Esophagus muscularis mucosa (tissue), 4 donors: ENCODE results near the gene SLC5A3. TPM values are rescaled to one million over a fixed set of nuclear protein-coding genes. Genes with fewer than 3 reads are reported as not detected.
A peak's percentile ranks its signal among the peaks of the same experiment; 100 is the strongest.

Source experiments
- DNase-seq: peaks from one replicate; pipeline ENCODE4 v3.0.0-alpha.2; 2017; ENCODE audit errors: extremely low spot score
- H3K27ac ChIP-seq, 4 donors: fragments of 200-600 bp; sonication (generic); replicated peaks in 1 of 4; 1 replicate in 3 of 4; 2 replicates in 1 of 4; pipeline ENCODE4 v1.5.1; 2016 to 2019; ENCODE audit warnings: mild to moderate bottlenecking in 1 of 4
- H3K27me3 ChIP-seq, 4 donors: fragments of 200-600 bp; sonication (generic); one replicate each; pipeline versions ENCODE4 v1.5.1 to v1.6.0; 2016 to 2019
- H3K36me3 ChIP-seq, 4 donors: fragments of 200-600 bp; sonication (generic); one replicate each; pipeline ENCODE4 v1.5.1; 2016 to 2019
- H3K4me1 ChIP-seq, 4 donors: fragments of 200-600 bp; sonication (generic); one replicate each; pipeline ENCODE4 v1.5.1; 2016 to 2019
- H3K4me3 ChIP-seq, 4 donors: fragments of 200-600 bp; sonication (generic); 1 replicate in 2 of 4; 2 replicates in 2 of 4; pipeline ENCODE4 v1.5.1; 2016 to 2019; ENCODE audit warnings: mild to moderate bottlenecking in 4 of 4, moderate library complexity in 1 of 4
- H3K9me3 ChIP-seq, 4 donors: fragments of 200-600 bp; sonication (generic); 1 replicate in 3 of 4; 2 replicates in 1 of 4; pipeline ENCODE4 v1.5.1; 2016 to 2019
- CTCF ChIP-seq, 3 experiments: fragments of 200-600 bp in 2 of 3; fragments of 450-650 bp in 1 of 3; sonication (generic) in 2 of 3; IDR thresholded peaks; one replicate each; pipeline ENCODE4 v1.5.1; 2017 to 2019; ENCODE audit warnings: antibody characterized with exemption in 3 of 3, mild to moderate bottlenecking in 2 of 3, moderate library complexity in 1 of 3
- EP300 ChIP-seq: sonication (generic); formaldehyde crosslinking; IDR thresholded peaks from one replicate; pipeline ENCODE4 v1.6.1; 2017; ENCODE audit warnings: antibody characterized with exemption
- POLR2A ChIP-seq: fragments of 450-650 bp; IDR thresholded peaks from one replicate; pipeline ENCODE4 v1.6.1; 2017; ENCODE audit warnings: antibody characterized with exemption, moderate library complexity, mild to moderate bottlenecking, low read depth
- POLR2AphosphoS5 ChIP-seq, 2 donors: sonication (generic); formaldehyde crosslinking; IDR thresholded peaks; one replicate each; pipeline ENCODE4 v1.6.1; 2017; ENCODE audit warnings: antibody characterized with exemption in 2 of 2
- WGBS: methylation state at CpG from one replicate; pipeline ENCODE4 v1.1.5; 2018; 5-methylcytosine and 5-hydroxymethylcytosine counted together
- intact Hi-C: fragments of 100-400 bp; cut with DNase I; formaldehyde crosslinking; loops from one replicate; pipeline ENCODE4 v1.15.1; 2023
- total RNA-seq, 4 donors: library from RNA; depleted of rRNA; stranded (reverse); fragments of >200 nt; gene quantifications; one replicate each; pipeline versions ENCODE4 v1.1.0 to v1.2.1, GENCODE V29; 2016

Gene SLC5A3
- total RNA-seq, 4 donors from 2014 or later = 7.3 to 15.4 (median 13.1) TPM

GRCh38 chr21:34061983-34062382, 11.4 kb upstream of the SLC5A3 start:
- no peak overlapping the region for H3K27ac ChIP-seq
- TF ChIP-seq POLR2A = no peak
- TF ChIP-seq CTCF (IDR thresholded peaks at IDR 0.05) = no peak
- no peak for TF ChIP-seq EP300
- no peak for TF ChIP-seq POLR2AphosphoS5 (IDR thresholded peaks at IDR 0.05)
- WGBS = 90% methylated on average over 3 of the region's 3 CpGs
- no peak for DNase-seq
- H3K9me3 ChIP-seq = no peaks in the 10 kb centered on the region
- intact Hi-C loops = no loop called here
- H3K27me3 ChIP-seq = no peaks in the 10 kb centered on the region
- H3K4me3 ChIP-seq = no peak overlapping the region
- no peaks in the 10 kb centered on the region for H3K36me3 ChIP-seq
- no peaks in the 10 kb centered on the region for H3K4me1 ChIP-seq

- no peaks in the 10 kb centered on the region for H3K27me3 ChIP-seq
- no peak overlapping the region for H3K27ac ChIP-seq
- H3K9me3 ChIP-seq = no peaks in the 10 kb centered on the region
- intact Hi-C loops = no loop called here
- 65% methylated on average over 3 of the region's 3 CpGs for WGBS
- DNase-seq = no peak
- no peak overlapping the region for H3K4me3 ChIP-seq
- H3K4me1 ChIP-seq = no peaks in the 10 kb centered on the region
- no peaks in the 10 kb centered on the region for H3K36me3 ChIP-seq
- TF ChIP-seq CTCF (IDR thresholded peaks at IDR 0.05) (no peak), POLR2AphosphoS5 (IDR thresholded peaks at IDR 0.05) (no peak), EP300 (no peak), POLR2A (no peak)
Observed at GRCh38 chr21:34065027-34065426, 8.4 kb upstream of the SLC5A3 start.

GRCh38 chr21:34071683-34072082, 1.7 kb upstream of the SLC5A3 start:
- DNase-seq = no peak
- Histone ChIP-seq H3K4me3 (no peak overlapping the region), H3K9me3 (no peaks in the 10 kb centered on the region), H3K27ac (peak overlapping the region in 3 of 4 donors; percentile 87 to 91 (median 90)), H3K27me3 (no peaks in the 10 kb centered on the region), H3K36me3 (no peaks in the 10 kb centered on the region), H3K4me1 (peaks cover 15 to 35% (median 31%) of the 10 kb centered on the region in 4 donors)
- intact Hi-C loops = loop anchor here (5.0 kb wide), 3 partner anchors 131 to 276 kb away; no protein-coding TSS in a partner anchor
- WGBS = 85% methylated on average over 9 of the region's 9 CpGs
- no peak for TF ChIP-seq POLR2A
- no peak for TF ChIP-seq CTCF (IDR thresholded peaks at IDR 0.05)
- no peak for TF ChIP-seq POLR2AphosphoS5 (IDR thresholded peaks at IDR 0.05)
- no peak for TF ChIP-seq EP300

GRCh38 chr21:34072145-34073031, 990 bp upstream of the SLC5A3 start:
- H3K9me3 ChIP-seq = no peaks in the 10 kb centered on the region
- WGBS = 71% methylated on average over 15 of the region's 32 CpGs
- H3K27me3 ChIP-seq = no peaks in the 10 kb centered on the region
- H3K36me3 ChIP-seq = no peaks in the 10 kb centered on the region
- intact Hi-C loops = loop anchor here (1.0 to 5.0 kb wide), 4 partner anchors 57 to 275 kb away; no protein-coding TSS in a partner anchor
- peak overlapping the region; percentile 81 to 91 (median 88) for H3K27ac ChIP-seq
- DNase-seq = no peak
- TF ChIP-seq POLR2A = no peak
- no peak for TF ChIP-seq EP300
- no peak for TF ChIP-seq CTCF (IDR thresholded peaks at IDR 0.05)
- no peak for TF ChIP-seq POLR2AphosphoS5 (IDR thresholded peaks at IDR 0.05)
- peak overlapping the region; percentile 78 to 88 (median 81) for H3K4me3 ChIP-seq
- H3K4me1 ChIP-seq = peaks cover 15 to 41% (median 37%) of the 10 kb centered on the region in 4 donors
